Measurements from ENCODE around the gene ZBTB42.
A peak's percentile ranks its signal among the peaks of the same experiment; 100 is the strongest.

ZBTB42 gene

GRCh38 chr14:104798300-104799243 is 2.3 kb upstream of the ZBTB42 start:
- Mint-ChIP-seq H3K4me3 (peak overlapping the region; percentile 81), H3K27me3 (ENCODE audit: low read depth, poor library complexity) (peaks cover 39% of the 10 kb centered on the region), H3K4me1 (peaks cover 57% of the 10 kb centered on the region), H3K36me3 (ENCODE audit: low read depth) (no peaks in the 10 kb centered on the region), H3K9me3 (no peaks in the 10 kb centered on the region), H3K27ac (no peak overlapping the region)
- TF ChIP-seq, protein P1, sequence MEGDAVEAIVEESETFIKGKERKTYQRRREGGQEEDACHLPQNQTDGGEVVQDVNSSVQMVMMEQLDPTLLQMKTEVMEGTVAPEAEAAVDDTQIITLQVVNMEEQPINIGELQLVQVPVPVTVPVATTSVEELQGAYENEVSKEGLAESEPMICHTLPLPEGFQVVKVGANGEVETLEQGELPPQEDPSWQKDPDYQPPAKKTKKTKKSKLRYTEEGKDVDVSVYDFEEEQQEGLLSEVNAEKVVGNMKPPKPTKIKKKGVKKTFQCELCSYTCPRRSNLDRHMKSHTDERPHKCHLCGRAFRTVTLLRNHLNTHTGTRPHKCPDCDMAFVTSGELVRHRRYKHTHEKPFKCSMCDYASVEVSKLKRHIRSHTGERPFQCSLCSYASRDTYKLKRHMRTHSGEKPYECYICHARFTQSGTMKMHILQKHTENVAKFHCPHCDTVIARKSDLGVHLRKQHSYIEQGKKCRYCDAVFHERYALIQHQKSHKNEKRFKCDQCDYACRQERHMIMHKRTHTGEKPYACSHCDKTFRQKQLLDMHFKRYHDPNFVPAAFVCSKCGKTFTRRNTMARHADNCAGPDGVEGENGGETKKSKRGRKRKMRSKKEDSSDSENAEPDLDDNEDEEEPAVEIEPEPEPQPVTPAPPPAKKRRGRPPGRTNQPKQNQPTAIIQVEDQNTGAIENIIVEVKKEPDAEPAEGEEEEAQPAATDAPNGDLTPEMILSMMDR (IDR thresholded peaks at IDR 0.05) = no peak
- DNase-seq = no peak

GRCh38 chr14:104799244-104800014 is 1.5 kb upstream of the ZBTB42 start:
- peaks cover 57% of the 10 kb centered on the region for H3K4me1 Mint-ChIP-seq
- peaks cover 44% of the 10 kb centered on the region for H3K27me3 Mint-ChIP-seq (ENCODE audit: low read depth, poor library complexity)
- DNase-seq = peak; percentile 38
- H3K36me3 Mint-ChIP-seq (ENCODE audit: low read depth) = no peaks in the 10 kb centered on the region
- H3K27ac Mint-ChIP-seq = peak overlapping the region; percentile 85
- no peaks in the 10 kb centered on the region for H3K9me3 Mint-ChIP-seq
- H3K4me3 Mint-ChIP-seq = peak overlapping the region; percentile 81
- TF ChIP-seq, protein P1 (IDR thresholded peaks at IDR 0.05) = no peak

- Mint-ChIP-seq H3K9me3 (no peaks in the 10 kb centered on the region), H3K4me3 (peak overlapping the region; percentile 81), H3K27me3 (ENCODE audit: low read depth, poor library complexity) (peaks cover 44% of the 10 kb centered on the region), H3K36me3 (ENCODE audit: low read depth) (no peaks in the 10 kb centered on the region), H3K27ac (peak overlapping the region; percentile 85), H3K4me1 (peaks cover 55% of the 10 kb centered on the region)
- peak; percentile 82 for DNase-seq
- TF ChIP-seq, protein P1 (IDR thresholded peaks at IDR 0.05) = peak; percentile 14
Measured at GRCh38 chr14:104800015-104800770, 708 bp upstream of the ZBTB42 start.

- no peak for DNase-seq
- Mint-ChIP-seq H3K27me3 (ENCODE audit: low read depth, poor library complexity) (peaks cover 44% of the 10 kb centered on the region), H3K4me3 (peak overlapping the region; percentile 84), H3K27ac (no peak overlapping the region), H3K36me3 (ENCODE audit: low read depth) (no peaks in the 10 kb centered on the region), H3K4me1 (peaks cover 45% of the 10 kb centered on the region), H3K9me3 (peaks cover 5% of the 10 kb centered on the region)
- TF ChIP-seq, protein P1 (IDR thresholded peaks at IDR 0.05) = no peak
Measured at GRCh38 chr14:104801520-104802393, 856 bp downstream of the ZBTB42 start.
